ENCODE results near the gene CHRM1.
A peak's percentile ranks its signal among the peaks of the same experiment; 100 is the strongest.

The CHRM1 gene

GRCh38 chr11:62880231-62880802 is 40.8 kb downstream of the CHRM1 start:
- peaks cover 17% of the 10 kb centered on the region for H3K4me1 ChIP-seq (ENCODE audit: control insufficient read depth, insufficient read depth, low read depth, low read length)
- H4K91ac ChIP-seq (ENCODE audit: low read length), result no peak overlapping the region
- H3K14ac ChIP-seq (ENCODE audit: low read length in 2 of 2), result peak overlapping the region in 1 of 2 experiments; percentile 84
- peak overlapping the region; percentile 6 to 84 for H3K18ac ChIP-seq (ENCODE audit: low read depth in 1 of 2, low read length in 2 of 2)
- H3K4me3 ChIP-seq (ENCODE audit: insufficient read depth in 1 of 2, low read depth in 1 of 2, low read length in 2 of 2), result peak overlapping the region; percentile 40 to 99
- WGBS, result 5% methylated on average over 16 of the region's 16 CpGs
- H2BK5ac ChIP-seq (ENCODE audit: low read depth, low read length, poor library complexity, severe bottlenecking), result peak overlapping the region; percentile 58
- H2BK12ac ChIP-seq (ENCODE audit: low read length in 2 of 2), result peak overlapping the region in 1 of 2 experiments; percentile 76
- H3K27ac ChIP-seq (ENCODE audit: low read length, poor library complexity, severe bottlenecking), result peak overlapping the region; percentile 74
- H3K27me3 ChIP-seq (ENCODE audit: control insufficient read depth in 1 of 2, insufficient read depth in 1 of 2, low read length in 2 of 2), result no peaks in the 10 kb centered on the region
- no peak overlapping the region for H3K23ac ChIP-seq (ENCODE audit: low read length in 2 of 2)
- H3K36me3 ChIP-seq (ENCODE audit: control insufficient read depth in 1 of 2, insufficient read depth in 2 of 2, low read depth in 1 of 2, low read length in 2 of 2), result peaks cover 22 to 35% of the 10 kb centered on the region in 2 experiments
- H4K8ac ChIP-seq (ENCODE audit: low read length), result no peak overlapping the region
- H3K79me1 ChIP-seq (replicated peaks; ENCODE audit: low read length, poor library complexity, severe bottlenecking), result peaks cover 10% of the 10 kb centered on the region
- H3K9me3 ChIP-seq (ENCODE audit: control insufficient read depth, low read length), result no peaks in the 10 kb centered on the region
- peak; percentile 68 for DNase-seq
- peak overlapping the region; percentile 100 for H3K9ac ChIP-seq (ENCODE audit: low read length)
- no peak overlapping the region for H2AFZ ChIP-seq (ENCODE audit: low read depth, low read length)
- H3K4ac ChIP-seq (ENCODE audit: low read depth in 1 of 2, low read length in 2 of 2), result peak overlapping the region in 1 of 2 experiments; percentile 82
- H2BK15ac ChIP-seq (ENCODE audit: low read depth, poor library complexity, severe bottlenecking), result no peak overlapping the region
- H2AK5ac ChIP-seq (ENCODE audit: low read length, severe bottlenecking), result no peak overlapping the region
- H2BK120ac ChIP-seq (ENCODE audit: low read depth, low read length), result no peak overlapping the region
- peak overlapping the region; percentile 74 for H3K4me2 ChIP-seq (ENCODE audit: low read length, poor library complexity, severe bottlenecking)

- Histone ChIP-seq H3K27me3 (ENCODE audit: control insufficient read depth in 1 of 2, insufficient read depth in 1 of 2, low read length in 2 of 2) (no peaks in the 10 kb centered on the region), H3K4me2 (ENCODE audit: low read length, poor library complexity, severe bottlenecking) (peak overlapping the region; percentile 2), H3K23ac (ENCODE audit: low read length in 2 of 2) (no peak overlapping the region), H3K4me1 (ENCODE audit: control insufficient read depth, insufficient read depth, low read depth, low read length) (peaks cover 14% of the 10 kb centered on the region), H4K8ac (ENCODE audit: low read length) (peak overlapping the region; percentile 22), H4K91ac (ENCODE audit: low read length) (no peak overlapping the region), H3K27ac (ENCODE audit: low read length, poor library complexity, severe bottlenecking) (peak overlapping the region; percentile 74), H2BK15ac (ENCODE audit: low read depth, poor library complexity, severe bottlenecking) (peak overlapping the region; percentile 19), H2BK12ac (ENCODE audit: low read length in 2 of 2) (peak overlapping the region; percentile 47 to 70), H3K4ac (ENCODE audit: low read depth in 1 of 2, low read length in 2 of 2) (peak overlapping the region in 1 of 2 experiments; percentile 29), H3K9ac (ENCODE audit: low read length) (peak overlapping the region; percentile 100), H3K4me3 (ENCODE audit: insufficient read depth in 1 of 2, low read depth in 1 of 2, low read length in 2 of 2) (peak overlapping the region in 1 of 2 experiments; percentile 99), H3K36me3 (ENCODE audit: control insufficient read depth in 1 of 2, insufficient read depth in 2 of 2, low read depth in 1 of 2, low read length in 2 of 2) (peaks cover 13 to 26% of the 10 kb centered on the region in 2 experiments), H3K9me3 (ENCODE audit: control insufficient read depth, low read length) (no peaks in the 10 kb centered on the region), H3K79me1 (replicated peaks; ENCODE audit: low read length, poor library complexity, severe bottlenecking) (peaks cover 7% of the 10 kb centered on the region), H3K14ac (ENCODE audit: low read length in 2 of 2) (no peak overlapping the region), H2BK120ac (ENCODE audit: low read depth, low read length) (peak overlapping the region; percentile 39), H2BK5ac (ENCODE audit: low read depth, low read length, poor library complexity, severe bottlenecking) (no peak overlapping the region), H2AFZ (ENCODE audit: low read depth, low read length) (no peak overlapping the region), H2AK5ac (ENCODE audit: low read length, severe bottlenecking) (peak overlapping the region; percentile 83), H3K18ac (ENCODE audit: low read depth in 1 of 2, low read length in 2 of 2) (peak overlapping the region; percentile 54 to 73)
- peak; percentile 12 for DNase-seq
- WGBS, result 84% methylated on average over 6 of the region's 7 CpGs
These were observed 41.8 kb downstream of the CHRM1 start for GRCh38 chr11:62879235-62879978.

DNA sequence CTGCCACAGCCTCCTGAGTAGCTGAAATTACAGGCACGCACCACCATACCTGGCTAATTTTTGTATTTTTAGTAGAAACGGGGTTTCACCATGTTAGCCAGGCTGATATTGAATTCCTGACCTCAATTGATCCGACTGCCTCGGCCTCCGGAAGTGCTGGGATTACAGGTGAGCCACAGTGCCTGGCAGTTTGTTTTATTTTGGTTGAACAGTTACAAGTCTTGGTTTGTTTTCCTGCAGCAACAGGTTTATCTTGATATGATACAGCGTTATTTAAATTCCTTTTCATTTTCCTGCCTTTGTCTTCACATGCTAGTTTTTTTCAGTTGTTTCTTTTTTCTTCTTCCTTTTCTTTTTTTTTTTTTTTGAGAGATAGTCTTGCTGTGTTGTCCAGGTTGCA is 44.5 kb downstream of the CHRM1 start:
- Histone ChIP-seq H3K23ac (ENCODE audit: low read length in 2 of 2) (no peak overlapping the region), H2AFZ (ENCODE audit: low read depth, low read length) (no peak overlapping the region), H3K9me3 (ENCODE audit: control insufficient read depth, low read length) (no peaks in the 10 kb centered on the region), H3K27me3 (ENCODE audit: control insufficient read depth in 1 of 2, insufficient read depth in 1 of 2, low read length in 2 of 2) (no peaks in the 10 kb centered on the region), H3K18ac (ENCODE audit: low read depth in 1 of 2, low read length in 2 of 2) (no peak overlapping the region), H3K79me1 (replicated peaks; ENCODE audit: low read length, poor library complexity, severe bottlenecking) (peaks cover 7% of the 10 kb centered on the region), H3K27ac (ENCODE audit: low read length, poor library complexity, severe bottlenecking) (no peak overlapping the region), H3K4ac (ENCODE audit: low read depth in 1 of 2, low read length in 2 of 2) (no peak overlapping the region), H3K36me3 (ENCODE audit: control insufficient read depth in 1 of 2, insufficient read depth in 2 of 2, low read depth in 1 of 2, low read length in 2 of 2) (no peaks in the 10 kb centered on the region), H3K4me2 (ENCODE audit: low read length, poor library complexity, severe bottlenecking) (no peak overlapping the region), H2AK5ac (ENCODE audit: low read length, severe bottlenecking) (no peak overlapping the region), H4K8ac (ENCODE audit: low read length) (no peak overlapping the region), H2BK15ac (ENCODE audit: low read depth, poor library complexity, severe bottlenecking) (no peak overlapping the region), H2BK120ac (ENCODE audit: low read depth, low read length) (no peak overlapping the region), H2BK12ac (ENCODE audit: low read length in 2 of 2) (no peak overlapping the region), H3K4me1 (ENCODE audit: control insufficient read depth, insufficient read depth, low read depth, low read length) (peaks cover 10% of the 10 kb centered on the region), H3K14ac (ENCODE audit: low read length in 2 of 2) (no peak overlapping the region), H2BK5ac (ENCODE audit: low read depth, low read length, poor library complexity, severe bottlenecking) (no peak overlapping the region), H3K9ac (ENCODE audit: low read length) (no peak overlapping the region), H3K4me3 (ENCODE audit: insufficient read depth in 1 of 2, low read depth in 1 of 2, low read length in 2 of 2) (no peak overlapping the region), H4K91ac (ENCODE audit: low read length) (no peak overlapping the region)
- 98% methylated on average over 5 of the region's 6 CpGs for WGBS
- DNase-seq, result no peak

- no peak for DNase-seq
- H3K18ac ChIP-seq (ENCODE audit: low read depth in 1 of 2, low read length in 2 of 2), result no peak overlapping the region
- no peak overlapping the region for H2AFZ ChIP-seq (ENCODE audit: low read depth, low read length)
- no peaks in the 10 kb centered on the region for H3K36me3 ChIP-seq (ENCODE audit: control insufficient read depth in 1 of 2, insufficient read depth in 2 of 2, low read depth in 1 of 2, low read length in 2 of 2)
- no peak overlapping the region for H3K4me3 ChIP-seq (ENCODE audit: insufficient read depth in 1 of 2, low read depth in 1 of 2, low read length in 2 of 2)
- H2BK5ac ChIP-seq (ENCODE audit: low read depth, low read length, poor library complexity, severe bottlenecking), result no peak overlapping the region
- no peak overlapping the region for H3K4me2 ChIP-seq (ENCODE audit: low read length, poor library complexity, severe bottlenecking)
- peaks cover 7% of the 10 kb centered on the region for H3K79me1 ChIP-seq (replicated peaks; ENCODE audit: low read length, poor library complexity, severe bottlenecking)
- H2BK15ac ChIP-seq (ENCODE audit: low read depth, poor library complexity, severe bottlenecking), result no peak overlapping the region
- no peak overlapping the region for H3K14ac ChIP-seq (ENCODE audit: low read length in 2 of 2)
- H2BK120ac ChIP-seq (ENCODE audit: low read depth, low read length), result no peak overlapping the region
- no peak overlapping the region for H3K27ac ChIP-seq (ENCODE audit: low read length, poor library complexity, severe bottlenecking)
- no peak overlapping the region for H3K9ac ChIP-seq (ENCODE audit: low read length)
- H3K4me1 ChIP-seq (ENCODE audit: control insufficient read depth, insufficient read depth, low read depth, low read length), result peaks cover 10% of the 10 kb centered on the region
- no peak overlapping the region for H3K23ac ChIP-seq (ENCODE audit: low read length in 2 of 2)
- 88% methylated on average over 6 of the region's 7 CpGs for WGBS
- H4K91ac ChIP-seq (ENCODE audit: low read length), result no peak overlapping the region
- H2AK5ac ChIP-seq (ENCODE audit: low read length, severe bottlenecking), result no peak overlapping the region
- H4K8ac ChIP-seq (ENCODE audit: low read length), result no peak overlapping the region
- H3K4ac ChIP-seq (ENCODE audit: low read depth in 1 of 2, low read length in 2 of 2), result no peak overlapping the region
- H3K27me3 ChIP-seq (ENCODE audit: control insufficient read depth in 1 of 2, insufficient read depth in 1 of 2, low read length in 2 of 2), result no peaks in the 10 kb centered on the region
- H3K9me3 ChIP-seq (ENCODE audit: control insufficient read depth, low read length), result no peaks in the 10 kb centered on the region
- no peak overlapping the region for H2BK12ac ChIP-seq (ENCODE audit: low read length in 2 of 2)
These were observed 45.3 kb downstream of the CHRM1 start for GRCh38 chr11:62875698-62876478.

Measured in mesenchymal stem cell (in vitro differentiated cells and primary cell).